MM.1S (cell line): ENCODE measurements around the gene NOG.

ENCODE experiments used
- DNase-seq: peaks from one replicate; pipeline ENCODE4 v3.0.0-alpha.2; 2015
- H2AFZ ChIP-seq: fragments of 300-600 bp; sonication (generic); 2 replicates; pipeline ENCODE4 v1.6.0; 2016; ENCODE audit warnings: antibody characterized with exemption, low read length
- H3F3A ChIP-seq: fragments of 300-600 bp; sonication (generic); 2 replicates; pipeline ENCODE4 v1.6.1; 2016; ENCODE audit warnings: mild to moderate bottlenecking, antibody characterized with exemption, low read length, moderate library complexity, mixed read lengths; ENCODE audit not compliant: insufficient read depth
- H3K27ac ChIP-seq: fragments of 300-600 bp; sonication (generic); 2 replicates; pipeline ENCODE4 v1.5.1; 2016; ENCODE audit warnings: mild to moderate bottlenecking, low read length
- H3K27me3 ChIP-seq: fragments of 300-600 bp; sonication (generic); replicated peaks from 2 replicates; pipeline ENCODE4 v1.6.0; 2016; ENCODE audit warnings: low read length; ENCODE audit not compliant: insufficient read depth
- H3K36me3 ChIP-seq: fragments of 300-600 bp; sonication (generic); replicated peaks from 2 replicates; pipeline ENCODE4 v1.6.1; 2016; ENCODE audit warnings: mild to moderate bottlenecking, low read length, mixed read lengths; ENCODE audit not compliant: insufficient read depth
- H3K4me1 ChIP-seq: fragments of 300-600 bp; sonication (generic); 2 replicates; pipeline ENCODE4 v1.6.1; 2016; ENCODE audit warnings: low read length, mixed read lengths
- H3K4me2 ChIP-seq: fragments of 300-600 bp; sonication (generic); 2 replicates; pipeline ENCODE4 v1.6.0; 2016; ENCODE audit warnings: low read depth, low read length
- H3K4me3 ChIP-seq: fragments of 300-600 bp; sonication (generic); 2 replicates; pipeline ENCODE4 v1.5.1; 2016; ENCODE audit warnings: low read length, mixed read lengths
- H3K79me2 ChIP-seq: fragments of 300-600 bp; sonication (generic); 2 replicates; pipeline ENCODE4 v1.6.1; 2016; ENCODE audit warnings: mixed run types, low read length, mixed read lengths
- H3K9ac ChIP-seq: fragments of 300-600 bp; sonication (generic); 2 replicates; pipeline ENCODE4 v1.6.1; 2016; ENCODE audit warnings: low read length, mixed read lengths
- H3K9me2 ChIP-seq: fragments of 300-600 bp; sonication (generic); replicated peaks from 2 replicates; pipeline ENCODE4 v1.6.1; 2016; ENCODE audit warnings: mild to moderate bottlenecking, low read length, mixed read lengths; ENCODE audit not compliant: insufficient read depth
- H3K9me3 ChIP-seq: fragments of 300-600 bp; sonication (generic); replicated peaks from 2 replicates; pipeline ENCODE4 v1.6.1; 2016; ENCODE audit warnings: mild to moderate bottlenecking, low read length, mixed read lengths; ENCODE audit not compliant: insufficient read depth
- H4K20me1 ChIP-seq: fragments of 300-600 bp; sonication (generic); 2 replicates; pipeline ENCODE4 v1.6.1; 2016; ENCODE audit warnings: mild to moderate bottlenecking, low read length, moderate library complexity, mixed read lengths; ENCODE audit not compliant: insufficient read depth
- EZH2 ChIP-seq: fragments of 300-600 bp; sonication (generic); optimal IDR thresholded peaks from 2 replicates; pipeline ENCODE3; 2017; ENCODE audit warnings: low read depth, mild to moderate bottlenecking, antibody characterized with exemption, low read length, mixed read lengths
- EZH2phosphoT487 ChIP-seq: fragments of 300-600 bp; sonication (generic); IDR thresholded peaks from 2 replicates; pipeline ENCODE4 v1.6.1; 2018; ENCODE audit warnings: antibody characterized with exemption, low read length
- TF ChIP-seq, protein P1 (sequence below): fragments of 300-600 bp; sonication (generic); IDR thresholded peaks from 2 replicates; pipeline ENCODE4 v1.5.1; 2016; ENCODE audit warnings: antibody characterized with exemption, low read length, mixed read lengths

NOG gene

DNA sequence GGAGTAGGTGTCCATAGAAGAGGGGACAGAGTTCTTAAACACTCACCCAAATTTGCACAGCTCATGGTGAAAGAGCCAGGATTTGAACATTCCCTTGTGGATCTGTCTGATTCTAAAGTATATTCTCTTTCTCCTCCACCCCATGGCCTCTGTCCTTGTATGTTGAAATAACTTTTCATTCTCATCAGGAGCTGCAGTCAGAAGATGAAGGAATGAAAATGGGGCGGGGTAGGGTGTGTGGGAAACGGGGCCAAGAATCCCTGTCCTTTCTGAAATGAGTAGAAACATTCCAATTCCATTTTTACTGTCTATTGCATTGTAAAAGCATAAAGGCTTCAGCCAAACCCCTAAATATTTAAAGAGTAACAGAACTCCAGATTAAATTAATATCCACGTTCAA is 42.8 kb downstream of the NOG start:
- no peak overlapping the region for H3K4me2 ChIP-seq
- TF ChIP-seq EZH2phosphoT487 (no peak), EZH2 (no peak)
- TF ChIP-seq, protein P1, sequence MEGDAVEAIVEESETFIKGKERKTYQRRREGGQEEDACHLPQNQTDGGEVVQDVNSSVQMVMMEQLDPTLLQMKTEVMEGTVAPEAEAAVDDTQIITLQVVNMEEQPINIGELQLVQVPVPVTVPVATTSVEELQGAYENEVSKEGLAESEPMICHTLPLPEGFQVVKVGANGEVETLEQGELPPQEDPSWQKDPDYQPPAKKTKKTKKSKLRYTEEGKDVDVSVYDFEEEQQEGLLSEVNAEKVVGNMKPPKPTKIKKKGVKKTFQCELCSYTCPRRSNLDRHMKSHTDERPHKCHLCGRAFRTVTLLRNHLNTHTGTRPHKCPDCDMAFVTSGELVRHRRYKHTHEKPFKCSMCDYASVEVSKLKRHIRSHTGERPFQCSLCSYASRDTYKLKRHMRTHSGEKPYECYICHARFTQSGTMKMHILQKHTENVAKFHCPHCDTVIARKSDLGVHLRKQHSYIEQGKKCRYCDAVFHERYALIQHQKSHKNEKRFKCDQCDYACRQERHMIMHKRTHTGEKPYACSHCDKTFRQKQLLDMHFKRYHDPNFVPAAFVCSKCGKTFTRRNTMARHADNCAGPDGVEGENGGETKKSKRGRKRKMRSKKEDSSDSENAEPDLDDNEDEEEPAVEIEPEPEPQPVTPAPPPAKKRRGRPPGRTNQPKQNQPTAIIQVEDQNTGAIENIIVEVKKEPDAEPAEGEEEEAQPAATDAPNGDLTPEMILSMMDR, result no peak

DNA sequence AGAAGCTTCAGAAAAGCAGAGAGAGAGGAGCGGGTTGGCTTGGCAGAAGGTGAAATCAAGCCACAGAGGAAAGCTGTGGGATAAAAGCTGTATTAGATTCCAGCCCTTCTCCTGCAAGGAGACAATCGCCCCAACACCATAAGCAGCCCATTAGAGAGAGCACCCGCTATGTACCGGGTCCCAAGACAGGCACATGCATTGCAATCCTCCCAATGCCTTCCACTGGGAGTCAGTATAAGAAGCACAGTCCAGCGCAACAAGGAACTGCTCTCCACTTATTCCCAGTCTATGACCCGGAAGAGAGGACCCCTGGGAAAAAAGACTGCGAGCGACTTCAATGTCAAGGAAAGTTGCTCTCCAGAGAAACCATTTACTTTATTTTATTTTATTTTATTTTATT is 43.8 kb downstream of the NOG start:
- Histone ChIP-seq H3K4me3 (no peak overlapping the region), H4K20me1 (no peaks in the 10 kb centered on the region), H2AFZ (no peak overlapping the region), H3K36me3 (no peaks in the 10 kb centered on the region), H3K9ac (no peak overlapping the region), H3K79me2 (no peaks in the 10 kb centered on the region), H3K9me3 (no peaks in the 10 kb centered on the region), H3F3A (no peaks in the 10 kb centered on the region), H3K9me2 (no peaks in the 10 kb centered on the region), H3K27ac (no peak overlapping the region), H3K27me3 (no peaks in the 10 kb centered on the region), H3K4me1 (no peaks in the 10 kb centered on the region), H3K4me2 (no peak overlapping the region)
- DNase-seq, result no peak
- TF ChIP-seq, protein P1, result no peak
- TF ChIP-seq EZH2 (no peak), EZH2phosphoT487 (no peak)

More for the DNA sequence above, 42.8 kb downstream of the NOG start:
- Histone ChIP-seq H4K20me1 (no peaks in the 10 kb centered on the region), H3K9ac (no peak overlapping the region), H2AFZ (no peak overlapping the region), H3K4me3 (no peak overlapping the region), H3K36me3 (no peaks in the 10 kb centered on the region), H3F3A (no peaks in the 10 kb centered on the region), H3K79me2 (no peaks in the 10 kb centered on the region), H3K9me3 (no peaks in the 10 kb centered on the region), H3K9me2 (no peaks in the 10 kb centered on the region), H3K4me1 (no peaks in the 10 kb centered on the region), H3K27ac (no peak overlapping the region), H3K27me3 (no peaks in the 10 kb centered on the region)
- no peak for DNase-seq

DNA sequence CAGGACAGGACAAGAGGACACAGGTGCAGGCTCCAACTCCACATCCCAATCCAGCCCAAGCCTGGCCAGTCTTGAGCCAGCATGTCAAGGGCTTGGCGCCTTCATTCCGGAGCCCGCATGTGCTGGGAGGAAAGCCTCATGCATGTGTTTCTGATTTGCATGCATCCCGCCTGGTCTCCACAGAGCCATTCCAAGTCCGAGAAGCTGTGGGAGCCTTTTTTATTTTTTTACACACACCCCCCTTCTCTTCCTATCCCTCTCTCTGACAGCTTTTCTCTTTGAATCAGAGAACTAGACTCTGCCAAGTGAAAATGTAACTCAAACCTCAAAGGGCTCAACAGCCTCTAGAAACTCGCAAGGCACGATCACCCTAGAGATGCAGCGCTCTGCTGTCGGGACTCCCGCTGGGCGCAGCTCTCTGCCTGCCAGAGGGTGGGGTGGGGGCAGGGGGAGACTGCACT is 45.1 kb downstream of the NOG start:
- TF ChIP-seq EZH2, result no peak
- no peak for TF ChIP-seq EZH2phosphoT487
- TF ChIP-seq, protein P1, result no peak
- no peaks in the 10 kb centered on the region for H3K9me3 ChIP-seq

More for the DNA sequence above, 45.1 kb downstream of the NOG start:
- H3K27me3 ChIP-seq, result no peaks in the 10 kb centered on the region
- H3K79me2 ChIP-seq, result no peaks in the 10 kb centered on the region
- no peak overlapping the region for H3K4me2 ChIP-seq
- H4K20me1 ChIP-seq, result no peaks in the 10 kb centered on the region
- no peaks in the 10 kb centered on the region for H3F3A ChIP-seq
- H3K9me2 ChIP-seq, result no peaks in the 10 kb centered on the region
- H3K36me3 ChIP-seq, result no peaks in the 10 kb centered on the region
- no peak overlapping the region for H2AFZ ChIP-seq
- no peak overlapping the region for H3K27ac ChIP-seq
- no peak for DNase-seq
- no peak overlapping the region for H3K9ac ChIP-seq
- H3K4me3 ChIP-seq, result no peak overlapping the region
- no peaks in the 10 kb centered on the region for H3K4me1 ChIP-seq
